Osteoblast (primary cell): ENCODE measurements around the gene KBTBD4. TPM values are rescaled to one million over a fixed set of nuclear protein-coding genes. Genes with fewer than 3 reads are reported as not detected.
A peak's percentile ranks its signal among the peaks of the same experiment; 100 is the strongest.

Experiments used
- DNase-seq: peaks from one replicate; pipeline ENCODE4 v3.0.0; 2011; ENCODE audit warnings: low spot score, mixed read lengths; ENCODE audit not compliant: insufficient read length; ENCODE audit errors: missing footprints
- H2AFZ ChIP-seq: 2 replicates; pipeline ENCODE4 v1.6.0; 2011; ENCODE audit warnings: mild to moderate bottlenecking, low read length
- H3K27ac ChIP-seq: 2 replicates; pipeline ENCODE4 v1.5.1; 2011; ENCODE audit warnings: mild to moderate bottlenecking, low read depth, low read length, moderate library complexity
- H3K27me3 ChIP-seq: 2 replicates; pipeline ENCODE4 v1.6.0; 2012; ENCODE audit warnings: mild to moderate bottlenecking, control low read depth, inconsistent platforms, low read length, moderate library complexity; ENCODE audit not compliant: insufficient read depth
- H3K36me3 ChIP-seq: 2 replicates; pipeline ENCODE4 v1.5.1; 2011; ENCODE audit warnings: mild to moderate bottlenecking, low read length, control low read depth, moderate library complexity; ENCODE audit not compliant: insufficient read depth
- H3K4me1 ChIP-seq: 2 replicates; pipeline ENCODE4 v1.5.1; 2011; ENCODE audit warnings: mild to moderate bottlenecking, low read length, control low read depth, moderate library complexity; ENCODE audit not compliant: insufficient read depth
- H3K4me2 ChIP-seq: 2 replicates; pipeline ENCODE4 v1.6.0; 2011; ENCODE audit warnings: mild to moderate bottlenecking, low read length; ENCODE audit not compliant: insufficient read depth
- H3K4me3 ChIP-seq: fragments of 200-600 bp; sonication (generic); 3 replicates; pipeline ENCODE4 v1.5.1; 2012; ENCODE audit warnings: mild to moderate bottlenecking, low read length, inconsistent platforms; ENCODE audit not compliant: insufficient read depth
- H3K79me2 ChIP-seq: 2 replicates; pipeline ENCODE4 v1.6.0; 2012; ENCODE audit warnings: mild to moderate bottlenecking, low read length, control low read depth, inconsistent platforms; ENCODE audit not compliant: insufficient read depth
- H3K9me3 ChIP-seq: 2 replicates; pipeline ENCODE4 v1.5.1; 2011; ENCODE audit warnings: low read depth, low read length, control low read depth
- H4K20me1 ChIP-seq: 2 replicates; pipeline ENCODE4 v1.6.0; 2012; ENCODE audit warnings: mild to moderate bottlenecking, low read length, control low read depth; ENCODE audit not compliant: insufficient read depth
- total RNA-seq: library from RNA; depleted of rRNA; stranded (reverse); fragments of >200 nt; gene quantifications from 2 replicates; pipeline ENCODE4 v1.2.3, GENCODE V29; 2012
- TF ChIP-seq, protein P1 (sequence below): IDR thresholded peaks from 2 replicates; pipeline ENCODE4 v1.5.1; 2011; ENCODE audit warnings: mild to moderate bottlenecking, low read depth, low read length, moderate library complexity; ENCODE audit errors: extremely low read depth

The KBTBD4 gene
- total RNA-seq, 1 donor, result 26.8 TPM

- Histone ChIP-seq H3K27me3 (no peaks in the 10 kb centered on the region), H2AFZ (no peak overlapping the region), H4K20me1 (peaks cover 73% of the 10 kb centered on the region), H3K4me3 (no peak overlapping the region), H3K27ac (no peak overlapping the region), H3K79me2 (peaks cover 96% of the 10 kb centered on the region), H3K9me3 (no peaks in the 10 kb centered on the region), H3K4me2 (no peak overlapping the region), H3K4me1 (peaks cover 16% of the 10 kb centered on the region), H3K36me3 (peaks cover 3% of the 10 kb centered on the region)
- TF ChIP-seq, protein P1, sequence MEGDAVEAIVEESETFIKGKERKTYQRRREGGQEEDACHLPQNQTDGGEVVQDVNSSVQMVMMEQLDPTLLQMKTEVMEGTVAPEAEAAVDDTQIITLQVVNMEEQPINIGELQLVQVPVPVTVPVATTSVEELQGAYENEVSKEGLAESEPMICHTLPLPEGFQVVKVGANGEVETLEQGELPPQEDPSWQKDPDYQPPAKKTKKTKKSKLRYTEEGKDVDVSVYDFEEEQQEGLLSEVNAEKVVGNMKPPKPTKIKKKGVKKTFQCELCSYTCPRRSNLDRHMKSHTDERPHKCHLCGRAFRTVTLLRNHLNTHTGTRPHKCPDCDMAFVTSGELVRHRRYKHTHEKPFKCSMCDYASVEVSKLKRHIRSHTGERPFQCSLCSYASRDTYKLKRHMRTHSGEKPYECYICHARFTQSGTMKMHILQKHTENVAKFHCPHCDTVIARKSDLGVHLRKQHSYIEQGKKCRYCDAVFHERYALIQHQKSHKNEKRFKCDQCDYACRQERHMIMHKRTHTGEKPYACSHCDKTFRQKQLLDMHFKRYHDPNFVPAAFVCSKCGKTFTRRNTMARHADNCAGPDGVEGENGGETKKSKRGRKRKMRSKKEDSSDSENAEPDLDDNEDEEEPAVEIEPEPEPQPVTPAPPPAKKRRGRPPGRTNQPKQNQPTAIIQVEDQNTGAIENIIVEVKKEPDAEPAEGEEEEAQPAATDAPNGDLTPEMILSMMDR, result no peak
- no peak for DNase-seq
These were observed 33.5 kb downstream of the KBTBD4 start for GRCh38 chr11:47545298-47545697.

GRCh38 chr11:47541070-47541469, 37.7 kb downstream of the KBTBD4 start:
- H3K4me3 ChIP-seq, result no peak overlapping the region
- H3K4me2 ChIP-seq, result peak overlapping the region; percentile 52
- H3K79me2 ChIP-seq, result peaks cover 95% of the 10 kb centered on the region
- DNase-seq, result no peak
- TF ChIP-seq, protein P1, result no peak
- H2AFZ ChIP-seq, result no peak overlapping the region
- H3K4me1 ChIP-seq, result peaks cover 27% of the 10 kb centered on the region
- no peaks in the 10 kb centered on the region for H3K27me3 ChIP-seq
- H3K36me3 ChIP-seq, result peaks cover 3% of the 10 kb centered on the region
- peaks cover 67% of the 10 kb centered on the region for H4K20me1 ChIP-seq
- peak overlapping the region; percentile 53 for H3K27ac ChIP-seq
- H3K9me3 ChIP-seq, result no peaks in the 10 kb centered on the region

DNA sequence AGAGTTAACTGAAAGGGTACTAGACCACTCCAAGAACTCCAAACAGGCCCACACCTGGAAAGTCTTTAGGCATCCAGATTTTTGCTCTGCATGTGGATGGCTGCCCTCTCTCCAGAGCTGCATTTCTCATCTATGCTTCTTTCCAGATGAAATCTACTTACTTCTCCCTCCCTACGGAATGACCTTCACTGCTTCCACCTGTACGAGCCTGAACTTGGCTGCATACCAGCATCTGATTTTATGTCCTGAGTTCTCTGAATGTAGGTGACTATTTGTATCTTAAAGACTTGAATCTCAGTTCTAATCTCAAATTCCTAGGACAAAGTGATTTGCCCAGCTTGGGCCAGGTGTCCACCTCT, 39.1 kb downstream of the KBTBD4 start:
- Histone ChIP-seq H3K4me2 (peak overlapping the region; percentile 74), H3K4me1 (peaks cover 30% of the 10 kb centered on the region), H4K20me1 (peaks cover 70% of the 10 kb centered on the region), H3K9me3 (no peaks in the 10 kb centered on the region), H3K79me2 (peaks cover 97% of the 10 kb centered on the region), H2AFZ (no peak overlapping the region), H3K36me3 (peaks cover 4% of the 10 kb centered on the region), H3K4me3 (no peak overlapping the region), H3K27me3 (no peaks in the 10 kb centered on the region), H3K27ac (peak overlapping the region; percentile 53)
- no peak for DNase-seq
- TF ChIP-seq, protein P1, result no peak

DNA sequence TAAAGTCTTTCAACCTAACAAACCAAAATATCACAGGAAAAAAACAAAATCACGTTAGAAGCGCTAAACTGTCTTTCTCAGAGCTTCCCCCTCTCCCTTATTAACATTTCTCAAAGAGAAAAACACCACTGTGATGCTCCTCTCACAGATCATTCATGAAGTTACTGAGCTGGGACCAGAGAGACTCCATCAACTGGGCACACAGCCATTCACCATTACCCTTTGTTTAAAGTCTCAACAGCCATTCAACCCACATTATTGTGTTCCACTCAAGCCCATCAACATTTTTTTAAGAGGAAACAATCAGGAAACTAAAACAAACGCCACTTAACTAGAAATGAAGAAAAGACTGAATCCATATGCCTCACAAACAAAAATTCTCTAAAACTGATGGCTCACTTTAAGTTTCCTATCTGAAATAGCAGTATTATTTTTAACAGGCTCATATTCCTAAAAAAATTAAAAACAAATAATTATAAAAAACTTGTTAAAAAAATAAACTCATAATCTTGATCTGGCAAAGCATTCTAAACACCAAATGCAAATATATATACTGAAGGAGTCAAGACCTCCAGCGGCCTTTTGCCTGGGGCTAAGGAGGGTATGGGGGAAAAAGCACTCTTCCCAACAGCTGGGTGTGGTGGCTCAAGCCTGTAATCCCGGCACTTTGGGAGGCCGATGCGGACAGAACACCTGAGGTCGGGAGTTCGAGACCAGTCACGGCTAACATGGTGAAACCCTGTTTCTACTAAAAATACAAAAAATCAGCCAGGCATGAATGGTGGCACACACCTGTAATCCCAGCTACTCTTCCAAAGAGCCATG, 39.8 kb downstream of the KBTBD4 start:
- TF ChIP-seq, protein P1, result no peak
- H3K27ac ChIP-seq, result peak overlapping the region; percentile 53
- H2AFZ ChIP-seq, result no peak overlapping the region
- peaks cover 67% of the 10 kb centered on the region for H4K20me1 ChIP-seq
- no peaks in the 10 kb centered on the region for H3K27me3 ChIP-seq
- H3K36me3 ChIP-seq, result peaks cover 4% of the 10 kb centered on the region
- no peaks in the 10 kb centered on the region for H3K9me3 ChIP-seq
- peaks cover 37% of the 10 kb centered on the region for H3K4me1 ChIP-seq
- no peak overlapping the region for H3K4me2 ChIP-seq
- H3K79me2 ChIP-seq, result peaks cover 97% of the 10 kb centered on the region
- no peak overlapping the region for H3K4me3 ChIP-seq
- DNase-seq, result no peak
